Measurements from ENCODE around the gene DNTTIP2.

Gene DNTTIP2

DNA sequence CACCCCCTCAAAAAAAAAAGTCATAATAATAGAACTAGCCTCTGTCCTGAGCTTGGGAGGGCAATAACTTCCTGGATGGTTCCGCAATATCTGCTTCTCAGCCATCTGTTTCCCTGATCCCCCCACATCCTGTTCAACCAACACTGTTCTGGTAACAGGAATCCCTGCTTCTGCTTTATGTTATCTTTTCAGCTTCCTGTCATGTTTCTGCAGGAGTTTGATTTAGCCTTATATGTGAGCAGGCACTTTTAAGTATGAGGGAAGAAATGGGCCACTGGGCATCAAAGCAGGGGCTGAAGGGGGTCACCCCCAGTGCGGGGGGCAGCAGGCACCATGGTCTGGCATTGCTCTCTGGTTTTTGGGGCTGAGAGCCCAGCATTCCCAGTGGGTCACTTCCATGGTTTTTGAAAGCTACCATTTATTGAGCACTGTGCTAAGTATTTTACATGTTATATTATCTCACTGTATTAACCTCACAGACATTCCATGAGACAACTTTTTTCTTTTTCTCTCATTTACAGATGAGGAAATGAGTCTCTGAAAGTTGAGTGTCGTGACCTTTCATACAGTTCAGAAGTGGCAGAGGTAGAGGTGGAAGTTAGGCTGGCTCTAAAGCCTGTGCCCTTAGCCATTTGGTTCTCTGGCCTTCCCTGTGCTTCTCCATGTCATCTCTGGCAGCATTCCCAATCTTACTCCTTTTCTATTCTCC lies 61.9 kb downstream of the DNTTIP2 start:
- Histone ChIP-seq H3K4me1 (peaks cover 69% of the 10 kb centered on the region), H3K9me3 (no peaks in the 10 kb centered on the region), H3K36me3 (no peaks in the 10 kb centered on the region), H3K4me2 (peak overlapping the region; percentile 86), H3K27me3 (no peaks in the 10 kb centered on the region), H3K4me3 (peak overlapping the region; percentile 47; the same call in 1 of the 2 replicates), H3K27ac (peak overlapping the region; percentile 93), H4K20me1 (no peaks in the 10 kb centered on the region), H3K9ac (peak overlapping the region; percentile 75)
- peak; percentile 91 for TF ChIP-seq Cebpa-rat (IDR thresholded peaks at IDR 0.05)
